Sigmoid colon (tissue), 4 donors: ENCODE measurements around the gene CDH13.

Experiments
- POLR2A ChIP-seq, 2 donors: fragments of 450-650 bp; IDR thresholded peaks; one replicate each; pipeline ENCODE4 v1.6.1; 2016; ENCODE audit warnings: antibody characterized with exemption in 2 of 2, mild to moderate bottlenecking in 2 of 2, moderate library complexity in 2 of 2
- POLR2AphosphoS5 ChIP-seq, 4 donors: sonication (generic); formaldehyde crosslinking; IDR thresholded peaks; one replicate each; pipeline ENCODE4 v1.6.1; 2017; ENCODE audit warnings: antibody characterized with exemption in 4 of 4

DNA sequence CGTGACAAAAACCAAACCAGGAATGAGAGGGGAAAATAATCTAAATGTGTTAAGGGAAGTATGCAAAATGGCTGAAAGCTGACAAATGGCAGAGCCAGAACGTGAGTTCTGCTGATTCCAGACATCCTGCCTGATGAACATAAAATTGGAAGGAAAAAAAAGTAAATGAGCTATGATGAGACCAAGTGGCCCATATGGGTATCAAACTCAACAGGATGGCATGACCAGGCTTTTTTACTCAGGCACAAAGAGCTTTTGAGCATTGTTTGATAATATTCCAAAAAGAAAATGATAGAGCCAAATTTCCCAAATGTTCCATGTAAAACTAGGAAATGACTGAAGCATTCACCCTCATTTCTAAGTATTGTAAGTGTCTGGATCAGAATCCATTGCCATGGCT, 449.2 kb downstream of the CDH13 start:
- TF ChIP-seq POLR2A (IDR thresholded peaks at IDR 0.05) (no peak), POLR2AphosphoS5 (IDR thresholded peaks at IDR 0.05) (no peak)
